Upper lobe of right lung (tissue), 1 donor: ENCODE measurements around the gene ABCG8. TPM values are rescaled to one million over a fixed set of nuclear protein-coding genes. Genes with fewer than 3 reads are reported as not detected.
A peak's percentile ranks its signal among the peaks of the same experiment; 100 is the strongest.

ENCODE experiments used
- ATAC-seq: fragments of 200-7000 bp; cut with Tn5 transposase; one replicate; pipeline ENCODE4 v1.9.1; 2020; ENCODE audit warnings: mild to moderate bottlenecking, moderate library complexity
- DNase-seq: peaks from one replicate; pipeline ENCODE4 v3.0.0-alpha.2; 2020
- H3K27ac ChIP-seq: fragments of 200-600 bp; one replicate; pipeline ENCODE4 v1.8.0; 2022
- H3K27me3 ChIP-seq: fragments of 200-600 bp; one replicate; pipeline ENCODE4 v1.8.0; 2022; ENCODE audit warnings: mild to moderate bottlenecking
- H3K36me3 ChIP-seq: fragments of 200-600 bp; one replicate; pipeline ENCODE4 v1.8.0; 2022
- H3K4me1 ChIP-seq: fragments of 200-600 bp; one replicate; pipeline ENCODE4 v1.8.0; 2022
- H3K4me3 ChIP-seq: fragments of 200-600 bp; one replicate; pipeline ENCODE4 v1.8.0; 2022; ENCODE audit warnings: mild to moderate bottlenecking
- H3K9me3 ChIP-seq: fragments of 200-600 bp; one replicate; pipeline ENCODE4 v1.8.0; 2022
- intact Hi-C: fragments of 100-400 bp; cut with DNase I; formaldehyde crosslinking; loops from one replicate; pipeline ENCODE4 v1.11.0; 2022
- total RNA-seq: library from RNA; stranded (reverse); fragmentation: NEBNext Ultra II Directional; extraction: Animal tissue kit (Norgen Biotek cat#: 25700); gene quantifications from one replicate; pipeline ENCODE4 v1.2.1, GENCODE V29; 2021
- TF ChIP-seq, protein P1 (sequence below): fragments of 200-600 bp; IDR thresholded peaks from one replicate; pipeline ENCODE4 v1.8.0; 2022; ENCODE audit warnings: antibody characterized with exemption
- donor health status: DM: no; HTN: yes; CAD: no; lungs with severe emphysema.

ABCG8 gene
- total RNA-seq, 1 donor from 2014 or later, result not detected

- Histone ChIP-seq H3K4me1 (no peaks in the 10 kb centered on the region), H3K36me3 (no peaks in the 10 kb centered on the region), H3K27ac (no peak overlapping the region), H3K4me3 (no peak overlapping the region), H3K27me3 (peaks cover under 1% of the 10 kb centered on the region), H3K9me3 (no peaks in the 10 kb centered on the region)
- intact Hi-C loops, result no loop called here
- DNase-seq (no peak), ATAC-seq (no peak)
- TF ChIP-seq, protein P1, sequence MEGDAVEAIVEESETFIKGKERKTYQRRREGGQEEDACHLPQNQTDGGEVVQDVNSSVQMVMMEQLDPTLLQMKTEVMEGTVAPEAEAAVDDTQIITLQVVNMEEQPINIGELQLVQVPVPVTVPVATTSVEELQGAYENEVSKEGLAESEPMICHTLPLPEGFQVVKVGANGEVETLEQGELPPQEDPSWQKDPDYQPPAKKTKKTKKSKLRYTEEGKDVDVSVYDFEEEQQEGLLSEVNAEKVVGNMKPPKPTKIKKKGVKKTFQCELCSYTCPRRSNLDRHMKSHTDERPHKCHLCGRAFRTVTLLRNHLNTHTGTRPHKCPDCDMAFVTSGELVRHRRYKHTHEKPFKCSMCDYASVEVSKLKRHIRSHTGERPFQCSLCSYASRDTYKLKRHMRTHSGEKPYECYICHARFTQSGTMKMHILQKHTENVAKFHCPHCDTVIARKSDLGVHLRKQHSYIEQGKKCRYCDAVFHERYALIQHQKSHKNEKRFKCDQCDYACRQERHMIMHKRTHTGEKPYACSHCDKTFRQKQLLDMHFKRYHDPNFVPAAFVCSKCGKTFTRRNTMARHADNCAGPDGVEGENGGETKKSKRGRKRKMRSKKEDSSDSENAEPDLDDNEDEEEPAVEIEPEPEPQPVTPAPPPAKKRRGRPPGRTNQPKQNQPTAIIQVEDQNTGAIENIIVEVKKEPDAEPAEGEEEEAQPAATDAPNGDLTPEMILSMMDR, result no peak
These were observed 12.9 kb upstream of the ABCG8 start for GRCh38 chr2:43825841-43826240.

- DNase-seq (no peak), ATAC-seq (no peak)
- Histone ChIP-seq H3K4me3 (no peak overlapping the region), H3K4me1 (no peaks in the 10 kb centered on the region), H3K36me3 (no peaks in the 10 kb centered on the region), H3K27ac (no peak overlapping the region), H3K9me3 (no peaks in the 10 kb centered on the region), H3K27me3 (peaks cover 7% of the 10 kb centered on the region)
- intact Hi-C loops, result no loop called here
- TF ChIP-seq, protein P1, result no peak
These were observed 12.2 kb upstream of the ABCG8 start for GRCh38 chr2:43826305-43827250.

DNA sequence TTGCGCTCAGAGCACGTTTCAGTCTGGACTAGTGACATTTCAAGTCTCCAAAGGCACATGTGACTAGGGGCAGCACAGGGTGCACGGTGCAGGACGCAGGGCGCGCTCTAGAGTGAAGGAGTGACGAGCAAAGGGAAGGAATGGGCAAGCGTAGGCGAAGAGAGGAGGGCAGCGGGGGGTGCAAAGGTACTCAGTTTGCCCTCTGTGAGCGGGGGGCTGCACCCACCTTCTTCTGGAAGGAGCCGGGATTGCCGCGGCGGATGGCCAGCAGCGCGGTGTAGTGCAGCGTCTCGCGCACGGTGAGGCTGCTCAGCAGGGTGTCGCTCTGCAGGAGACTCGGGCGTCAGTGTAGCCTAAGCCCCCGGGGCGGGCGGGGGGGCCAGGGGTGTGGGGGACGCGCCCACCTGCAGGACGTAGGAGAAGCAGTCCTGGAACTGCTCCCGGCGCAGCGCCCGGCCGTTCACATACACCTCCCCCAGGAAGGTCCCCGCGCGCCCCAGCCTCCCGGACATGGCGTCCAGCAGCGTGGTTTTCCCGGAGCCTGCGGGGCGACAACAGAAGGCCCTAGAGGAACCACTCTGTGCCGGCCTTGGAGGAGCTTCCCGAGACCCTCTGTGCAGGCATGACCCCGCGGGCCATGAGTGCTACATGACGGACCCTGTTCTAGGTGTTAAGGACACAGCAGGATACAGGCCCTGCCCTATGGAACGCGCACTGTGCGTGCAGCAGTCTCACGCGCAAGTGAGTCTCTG, 7.1 kb upstream of the ABCG8 start:
- no peaks in the 10 kb centered on the region for H3K36me3 ChIP-seq
- intact Hi-C loops, result no loop called here
- peak overlapping the region; percentile 21 for H3K4me3 ChIP-seq
- ATAC-seq (peak; percentile 37), DNase-seq (no peak)
- H3K27me3 ChIP-seq, result peaks cover 18% of the 10 kb centered on the region
- H3K27ac ChIP-seq, result no peak overlapping the region
- H3K9me3 ChIP-seq, result no peaks in the 10 kb centered on the region
- H3K4me1 ChIP-seq, result no peaks in the 10 kb centered on the region
- TF ChIP-seq, protein P1, result no peak

- H3K9me3 ChIP-seq, result no peaks in the 10 kb centered on the region
- ATAC-seq (no peak), DNase-seq (no peak)
- no peak overlapping the region for H3K27ac ChIP-seq
- intact Hi-C loops, result no loop called here
- no peaks in the 10 kb centered on the region for H3K36me3 ChIP-seq
- TF ChIP-seq, protein P1, result no peak
- H3K27me3 ChIP-seq, result peaks cover 18% of the 10 kb centered on the region
- no peaks in the 10 kb centered on the region for H3K4me1 ChIP-seq
- H3K4me3 ChIP-seq, result no peak overlapping the region
These were observed 6.3 kb upstream of the ABCG8 start for GRCh38 chr2:43832457-43832856.

DNA sequence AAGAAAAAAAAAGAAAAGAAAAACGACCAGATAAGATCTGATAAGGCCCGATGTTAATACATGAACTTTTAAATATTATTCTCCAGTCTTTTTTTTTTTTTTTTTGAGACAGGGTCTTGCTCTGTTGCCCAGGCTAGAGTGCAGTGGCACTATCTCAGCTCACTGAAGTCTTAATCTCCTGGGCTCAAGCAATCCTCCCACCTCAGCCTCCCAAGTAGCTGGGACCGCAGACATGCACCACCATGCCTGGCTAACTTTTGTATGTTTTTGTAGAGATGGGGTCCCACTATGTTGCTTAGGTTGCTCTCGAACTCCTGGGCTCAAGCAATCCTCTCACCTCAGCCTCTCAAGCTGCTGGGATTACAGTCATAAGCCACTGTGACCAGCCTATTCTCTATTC, 1.7 kb upstream of the ABCG8 start:
- H3K9me3 ChIP-seq, result no peaks in the 10 kb centered on the region
- intact Hi-C loops, result no loop called here
- no peak for ATAC-seq
- TF ChIP-seq, protein P1, result no peak
- H3K4me1 ChIP-seq, result no peaks in the 10 kb centered on the region
- no peak for DNase-seq
- no peaks in the 10 kb centered on the region for H3K36me3 ChIP-seq
- H3K27ac ChIP-seq, result no peak overlapping the region
- H3K27me3 ChIP-seq, result peaks cover 7% of the 10 kb centered on the region
- H3K4me3 ChIP-seq, result no peak overlapping the region
